ENCODE data around the gene TOLLIP. TPM values are rescaled to one million over a fixed set of nuclear protein-coding genes. Genes with fewer than 3 reads are reported as not detected.

Gene TOLLIP
- total RNA-seq, 6 experiments from 2014 or later = 41.4 to 53.6 (median 49.0) TPM

DNA sequence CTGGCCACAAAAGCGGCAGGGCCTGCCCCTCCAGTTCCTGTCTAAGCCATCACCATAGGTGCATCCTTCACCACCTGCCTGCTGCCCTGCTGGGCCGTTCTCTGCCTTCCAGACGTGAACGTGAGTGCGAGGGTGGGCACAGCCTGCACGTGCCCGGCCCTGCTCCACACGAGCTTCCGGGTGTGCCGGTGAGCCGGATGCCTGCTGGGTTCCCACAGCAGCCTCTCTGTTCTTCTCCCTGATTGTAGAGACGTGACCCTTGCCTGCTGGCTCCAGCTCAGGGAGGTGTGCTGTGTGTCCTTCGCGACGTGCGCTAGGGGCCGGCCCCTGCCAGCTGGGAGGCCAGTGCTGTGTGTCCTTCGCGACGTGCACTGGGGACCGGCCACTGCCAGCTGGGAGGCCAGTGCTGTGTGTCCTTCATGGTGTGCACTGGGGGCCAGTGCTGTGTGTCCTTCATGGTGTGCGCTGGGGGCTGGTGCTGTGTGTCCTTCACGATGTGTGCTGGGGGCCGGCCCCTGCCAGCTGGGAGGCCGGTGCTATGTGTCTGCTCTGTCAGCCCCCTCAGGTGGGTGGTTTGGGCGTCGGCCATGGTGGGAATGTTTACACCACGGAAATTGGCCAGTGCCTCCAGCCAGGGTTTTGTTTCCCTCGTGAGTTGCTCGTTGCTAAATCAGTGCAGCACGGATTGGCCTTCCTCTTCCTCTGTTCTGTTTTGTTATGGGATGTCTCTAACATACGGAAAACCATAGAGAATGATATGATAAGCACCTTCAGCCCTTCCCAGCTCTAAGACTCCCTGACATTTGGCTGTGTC, 44.9 kb upstream of the TOLLIP start:
- H3K27ac Mint-ChIP-seq = no peak overlapping the region
- DNase-seq = no peak
- H3K4me1 Mint-ChIP-seq (ENCODE audit: low read depth) = no peaks in the 10 kb centered on the region; the same call in 1 of the 2 replicates
- TF ChIP-seq, protein P1, sequence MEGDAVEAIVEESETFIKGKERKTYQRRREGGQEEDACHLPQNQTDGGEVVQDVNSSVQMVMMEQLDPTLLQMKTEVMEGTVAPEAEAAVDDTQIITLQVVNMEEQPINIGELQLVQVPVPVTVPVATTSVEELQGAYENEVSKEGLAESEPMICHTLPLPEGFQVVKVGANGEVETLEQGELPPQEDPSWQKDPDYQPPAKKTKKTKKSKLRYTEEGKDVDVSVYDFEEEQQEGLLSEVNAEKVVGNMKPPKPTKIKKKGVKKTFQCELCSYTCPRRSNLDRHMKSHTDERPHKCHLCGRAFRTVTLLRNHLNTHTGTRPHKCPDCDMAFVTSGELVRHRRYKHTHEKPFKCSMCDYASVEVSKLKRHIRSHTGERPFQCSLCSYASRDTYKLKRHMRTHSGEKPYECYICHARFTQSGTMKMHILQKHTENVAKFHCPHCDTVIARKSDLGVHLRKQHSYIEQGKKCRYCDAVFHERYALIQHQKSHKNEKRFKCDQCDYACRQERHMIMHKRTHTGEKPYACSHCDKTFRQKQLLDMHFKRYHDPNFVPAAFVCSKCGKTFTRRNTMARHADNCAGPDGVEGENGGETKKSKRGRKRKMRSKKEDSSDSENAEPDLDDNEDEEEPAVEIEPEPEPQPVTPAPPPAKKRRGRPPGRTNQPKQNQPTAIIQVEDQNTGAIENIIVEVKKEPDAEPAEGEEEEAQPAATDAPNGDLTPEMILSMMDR (IDR thresholded peaks at IDR 0.05) = no peak
- no peaks in the 10 kb centered on the region for H3K9me3 Mint-ChIP-seq
- H3K4me3 Mint-ChIP-seq = no peak overlapping the region
- peaks cover 33% of the 10 kb centered on the region for H3K27me3 Mint-ChIP-seq (ENCODE audit: insufficient read depth)
- H3K36me3 Mint-ChIP-seq (ENCODE audit: low read depth) = no peaks in the 10 kb centered on the region

DNA sequence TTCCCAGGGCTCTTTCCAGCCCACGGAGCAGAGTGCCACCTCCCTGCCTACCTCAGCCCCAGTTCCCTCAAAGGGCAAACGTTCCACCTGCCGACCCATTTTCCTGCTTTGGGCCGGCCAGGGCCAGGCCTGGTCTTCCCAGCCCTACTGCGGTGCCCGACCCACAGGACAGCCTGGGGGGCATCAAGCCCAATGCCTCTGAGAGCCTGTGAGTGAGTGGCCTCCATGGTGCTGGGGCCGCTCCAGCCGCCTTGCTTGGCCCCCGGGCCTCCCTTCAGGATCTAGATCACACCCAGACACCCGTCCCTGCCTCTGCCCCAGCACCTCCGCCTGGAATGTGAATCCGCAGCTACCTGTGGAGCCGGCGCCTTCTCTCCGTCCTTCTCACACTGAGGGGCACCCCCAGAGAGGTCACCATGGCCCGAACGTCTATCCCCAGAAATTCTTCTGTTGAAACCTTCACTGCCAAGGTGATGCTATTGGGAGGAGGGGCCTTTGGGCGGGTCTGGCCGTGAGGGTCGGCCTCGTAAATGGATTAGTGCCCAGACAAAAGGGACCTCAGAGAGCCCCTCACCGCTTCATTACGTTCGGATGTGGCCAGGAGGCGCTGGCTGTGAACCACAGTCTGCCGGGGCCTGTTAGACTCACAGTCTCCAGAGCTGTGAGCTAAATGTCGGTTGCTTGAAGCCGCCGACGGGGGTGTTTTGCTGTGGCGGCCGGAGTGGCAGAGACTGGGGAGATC, 44.1 kb upstream of the TOLLIP start:
- H3K27ac Mint-ChIP-seq = no peak overlapping the region
- TF ChIP-seq, protein P1 (IDR thresholded peaks at IDR 0.05) = no peak
- no peak overlapping the region for H3K4me3 Mint-ChIP-seq
- no peaks in the 10 kb centered on the region; the same call in 1 of the 2 replicates for H3K4me1 Mint-ChIP-seq (ENCODE audit: low read depth)
- DNase-seq = no peak
- H3K9me3 Mint-ChIP-seq = no peaks in the 10 kb centered on the region
- H3K27me3 Mint-ChIP-seq (ENCODE audit: insufficient read depth) = peaks cover 41% of the 10 kb centered on the region
- no peaks in the 10 kb centered on the region for H3K36me3 Mint-ChIP-seq (ENCODE audit: low read depth)

DNA sequence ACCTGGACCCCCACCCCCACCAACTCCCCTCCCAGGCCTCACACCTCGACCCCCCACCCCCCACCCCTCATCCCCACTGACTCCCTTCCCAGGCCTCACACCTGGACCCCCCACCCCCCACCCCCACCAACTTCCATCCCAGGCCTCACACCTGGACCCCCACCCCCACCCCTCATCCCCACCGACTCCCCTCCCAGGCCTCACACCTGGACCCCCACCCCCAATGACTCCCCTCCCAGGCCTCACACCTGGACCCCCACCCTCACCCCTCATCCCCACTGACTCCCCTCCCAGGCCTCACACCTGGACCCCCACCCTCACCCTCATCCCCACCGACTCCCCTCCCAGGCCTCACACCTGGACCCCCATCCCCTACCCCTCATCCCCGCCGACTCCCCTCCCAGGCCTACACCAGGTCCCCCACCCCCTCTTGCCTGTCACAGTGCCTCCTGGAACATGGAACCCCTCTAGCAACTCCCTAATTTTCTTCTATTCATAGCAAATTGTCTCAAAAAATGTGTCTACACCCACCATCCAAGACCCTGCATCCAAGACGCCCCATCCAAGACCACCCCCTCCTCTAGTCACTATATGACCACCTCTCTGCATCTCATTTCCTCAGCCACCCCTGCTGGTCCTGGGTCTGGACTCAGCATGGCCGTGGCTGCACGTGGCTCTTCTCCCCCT, 43.4 kb upstream of the TOLLIP start:
- TF ChIP-seq, protein P1 (IDR thresholded peaks at IDR 0.05) = no peak
- Mint-ChIP-seq H3K27me3 (ENCODE audit: insufficient read depth) (peaks cover 42% of the 10 kb centered on the region), H3K27ac (no peak overlapping the region)

DNA sequence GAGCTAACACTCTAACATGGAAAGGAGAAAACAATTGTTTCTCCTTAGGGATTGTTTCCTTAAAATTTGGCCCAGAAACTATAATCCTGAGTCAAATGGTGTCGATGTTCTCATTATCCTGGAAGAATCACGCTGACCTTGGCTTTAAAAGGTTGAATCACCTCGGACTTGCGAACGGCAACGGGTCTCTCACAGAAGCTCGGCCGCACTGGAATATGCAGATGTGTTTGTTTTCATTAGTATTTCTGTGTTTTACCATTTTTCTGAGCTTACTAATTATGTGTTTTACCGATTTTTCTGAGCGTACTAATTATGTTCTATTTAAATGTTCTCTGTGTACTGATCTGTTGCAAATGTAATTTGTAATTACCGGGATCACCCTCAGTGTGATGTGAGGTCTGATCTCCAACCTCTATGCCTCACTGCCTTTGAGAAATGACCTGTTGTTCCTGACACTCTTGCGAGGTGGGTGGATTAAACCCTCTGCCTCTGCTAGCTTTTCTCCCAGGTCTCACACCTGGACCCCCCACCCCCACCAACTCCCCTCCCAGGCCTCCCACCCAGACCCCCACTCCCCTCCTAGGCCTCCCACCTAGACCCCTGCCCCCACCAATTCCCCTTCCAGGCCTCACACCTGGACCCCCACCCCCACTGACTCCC, 42.0 kb upstream of the TOLLIP start:
- Mint-ChIP-seq H3K36me3 (ENCODE audit: low read depth) (no peaks in the 10 kb centered on the region), H3K4me1 (ENCODE audit: low read depth) (no peaks in the 10 kb centered on the region), H3K4me3 (no peak overlapping the region), H3K9me3 (no peaks in the 10 kb centered on the region), H3K27ac (no peak overlapping the region; the same call in 1 of the 2 replicates), H3K27me3 (ENCODE audit: insufficient read depth) (peaks cover 36% of the 10 kb centered on the region)
- TF ChIP-seq, protein P1 (IDR thresholded peaks at IDR 0.05) = no peak
- no peak for DNase-seq

More for the DNA sequence above, 43.4 kb upstream of the TOLLIP start:
- no peaks in the 10 kb centered on the region for H3K36me3 Mint-ChIP-seq (ENCODE audit: low read depth)
- H3K4me3 Mint-ChIP-seq = no peak overlapping the region
- no peak for DNase-seq
- H3K4me1 Mint-ChIP-seq (ENCODE audit: low read depth) = no peaks in the 10 kb centered on the region; the same call in 1 of the 2 replicates
- H3K9me3 Mint-ChIP-seq = no peaks in the 10 kb centered on the region

DNA sequence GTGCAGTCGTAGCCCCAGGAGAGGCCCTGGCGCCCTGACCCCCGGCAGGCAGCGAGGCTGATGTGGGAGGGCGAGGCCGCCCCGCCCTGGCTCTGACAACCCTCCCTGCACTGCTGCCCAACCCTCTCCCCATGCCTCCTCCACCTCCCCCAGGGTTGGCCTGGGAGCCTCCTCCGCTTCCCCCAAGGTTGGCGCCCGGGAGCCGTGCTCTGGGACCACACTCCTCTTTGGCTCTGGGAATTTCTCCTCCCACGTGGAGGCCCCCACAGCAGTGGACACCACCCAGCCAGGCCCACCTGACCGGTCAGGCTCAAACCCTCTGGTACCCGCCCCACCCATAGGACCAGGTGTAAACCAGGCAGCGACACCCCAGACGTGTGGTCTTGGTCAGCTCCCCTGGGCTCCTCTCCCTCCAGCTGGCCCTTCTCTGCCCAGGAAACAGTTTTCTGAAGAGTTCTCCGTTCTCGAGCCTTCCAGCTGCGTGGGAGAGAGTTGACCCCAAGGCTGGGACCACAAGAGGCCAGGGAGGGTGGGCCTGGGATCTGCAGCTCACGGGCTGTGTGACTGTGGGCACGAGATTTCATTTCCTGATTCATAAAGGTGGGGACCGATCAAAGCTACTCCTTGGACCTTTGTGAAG, 40.8 kb upstream of the TOLLIP start:
- Mint-ChIP-seq H3K27me3 (ENCODE audit: insufficient read depth) (peaks cover 39% of the 10 kb centered on the region), H3K36me3 (ENCODE audit: low read depth) (no peaks in the 10 kb centered on the region), H3K9me3 (no peaks in the 10 kb centered on the region), H3K27ac (no peak overlapping the region), H3K4me1 (ENCODE audit: low read depth) (no peaks in the 10 kb centered on the region), H3K4me3 (no peak overlapping the region)
- DNase-seq = no peak
- TF ChIP-seq, protein P1 (IDR thresholded peaks at IDR 0.05) = no peak
